GM12875 (cell line): ENCODE data around the gene APOB.

Experiments
- H3K4me3 ChIP-seq: one replicate; pipeline ENCODE4 v1.5.1; 2011; ENCODE audit warnings: low read depth, low read length, control low read depth
- TF ChIP-seq, protein P1 (sequence below): IDR thresholded peaks from 2 replicates; pipeline ENCODE4 v1.5.1; 2011; ENCODE audit warnings: low read depth, mild to moderate bottlenecking, control low read depth, inconsistent platforms, low read length, moderate library complexity, borderline replicate concordance; ENCODE audit not compliant: insufficient read depth

APOB gene

DNA sequence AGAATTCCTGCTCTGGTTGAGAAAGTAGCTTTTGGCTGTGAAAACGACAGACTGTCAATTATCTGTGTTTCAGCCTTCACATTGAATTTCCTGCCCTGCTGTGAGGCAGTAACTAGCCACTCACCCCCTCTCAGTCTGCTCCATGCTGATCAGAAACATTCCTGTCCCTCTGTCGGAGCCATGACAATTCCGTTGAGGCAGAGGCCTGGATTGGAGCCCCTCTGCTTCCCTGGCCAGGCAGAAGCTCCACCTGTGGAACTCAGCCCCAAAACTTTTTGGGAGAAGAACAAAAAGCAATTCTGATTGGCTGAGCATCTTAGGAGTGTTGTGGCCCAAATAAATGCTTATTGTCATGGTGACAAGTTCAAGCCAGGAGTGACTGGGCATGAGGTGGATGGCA is 60.0 kb downstream of the APOB start:
- H3K4me3 ChIP-seq = no peak overlapping the region
- TF ChIP-seq, protein P1, sequence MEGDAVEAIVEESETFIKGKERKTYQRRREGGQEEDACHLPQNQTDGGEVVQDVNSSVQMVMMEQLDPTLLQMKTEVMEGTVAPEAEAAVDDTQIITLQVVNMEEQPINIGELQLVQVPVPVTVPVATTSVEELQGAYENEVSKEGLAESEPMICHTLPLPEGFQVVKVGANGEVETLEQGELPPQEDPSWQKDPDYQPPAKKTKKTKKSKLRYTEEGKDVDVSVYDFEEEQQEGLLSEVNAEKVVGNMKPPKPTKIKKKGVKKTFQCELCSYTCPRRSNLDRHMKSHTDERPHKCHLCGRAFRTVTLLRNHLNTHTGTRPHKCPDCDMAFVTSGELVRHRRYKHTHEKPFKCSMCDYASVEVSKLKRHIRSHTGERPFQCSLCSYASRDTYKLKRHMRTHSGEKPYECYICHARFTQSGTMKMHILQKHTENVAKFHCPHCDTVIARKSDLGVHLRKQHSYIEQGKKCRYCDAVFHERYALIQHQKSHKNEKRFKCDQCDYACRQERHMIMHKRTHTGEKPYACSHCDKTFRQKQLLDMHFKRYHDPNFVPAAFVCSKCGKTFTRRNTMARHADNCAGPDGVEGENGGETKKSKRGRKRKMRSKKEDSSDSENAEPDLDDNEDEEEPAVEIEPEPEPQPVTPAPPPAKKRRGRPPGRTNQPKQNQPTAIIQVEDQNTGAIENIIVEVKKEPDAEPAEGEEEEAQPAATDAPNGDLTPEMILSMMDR = no peak

DNA sequence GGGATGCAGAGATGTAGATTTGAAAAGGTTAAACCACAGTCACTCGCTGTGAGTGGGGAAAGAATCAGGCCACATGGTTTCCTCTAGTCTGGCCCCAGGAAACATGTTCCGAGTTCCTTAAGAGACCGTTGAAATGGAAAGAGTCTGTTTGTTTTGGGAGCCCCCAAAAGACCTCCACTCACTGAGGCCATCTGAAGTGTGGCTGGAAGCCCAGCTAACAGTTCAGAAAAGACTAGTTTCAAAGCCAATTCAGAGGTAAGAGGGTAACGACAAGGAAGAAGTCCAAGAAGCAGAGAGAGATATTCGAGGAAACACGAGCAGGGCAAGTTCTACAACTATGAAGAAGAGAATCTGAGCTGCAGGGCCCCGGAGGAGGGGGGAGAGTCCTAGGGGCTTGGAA is 61.0 kb downstream of the APOB start:
- H3K4me3 ChIP-seq = no peak overlapping the region
- TF ChIP-seq, protein P1 = no peak

DNA sequence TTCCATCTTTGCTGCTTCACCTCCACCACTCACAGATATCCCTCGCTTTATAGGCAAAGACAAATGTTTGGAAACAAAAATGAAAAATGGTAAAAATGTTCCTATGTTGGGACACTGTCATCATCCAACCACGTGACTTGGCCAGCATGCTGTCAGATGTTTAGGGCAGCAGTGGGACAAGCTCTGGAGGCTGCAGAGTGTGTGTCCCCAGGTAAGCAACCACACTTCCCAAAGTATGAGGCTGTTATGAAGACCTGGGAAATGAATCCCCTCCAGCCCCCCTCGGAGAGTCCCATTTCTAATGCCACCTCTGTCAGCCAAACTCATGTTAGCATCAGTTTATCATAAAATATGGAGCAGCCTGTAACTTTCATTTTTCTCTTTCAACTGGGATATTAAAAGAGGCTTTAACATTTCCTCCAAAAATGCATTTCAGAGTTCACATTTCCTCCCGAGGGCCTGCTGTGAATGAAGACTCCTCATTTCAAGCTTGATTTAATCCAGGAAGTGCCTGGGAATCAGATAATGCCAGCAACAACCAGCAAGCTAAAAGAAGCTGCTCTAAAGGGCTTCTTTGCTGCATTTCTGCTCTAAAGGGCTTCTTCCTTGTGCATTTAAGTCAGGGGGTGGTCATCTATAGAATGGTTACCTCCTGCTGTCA is 66.2 kb downstream of the APOB start:
- TF ChIP-seq, protein P1 = no peak
- no peak overlapping the region for H3K4me3 ChIP-seq

DNA sequence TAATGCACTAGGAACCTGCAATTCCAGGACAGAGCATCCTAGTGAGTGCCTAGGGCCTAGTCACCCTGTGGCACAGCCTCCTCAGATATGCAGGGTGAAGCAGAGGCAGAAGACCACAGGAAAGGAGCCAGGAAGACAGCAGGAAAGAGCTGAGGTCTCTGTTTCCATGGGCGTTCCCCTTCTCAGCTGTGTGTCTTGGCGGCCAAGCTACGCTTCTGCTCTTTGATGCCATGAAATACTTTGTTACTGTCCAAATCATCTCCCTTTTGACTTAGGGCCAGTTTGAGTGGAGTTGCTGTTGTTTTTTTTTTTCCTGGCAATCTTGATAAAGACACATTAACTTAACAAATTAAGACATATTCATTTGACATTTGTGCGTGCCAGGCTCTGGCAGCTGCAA is 67.3 kb downstream of the APOB start:
- TF ChIP-seq, protein P1 = no peak

DNA sequence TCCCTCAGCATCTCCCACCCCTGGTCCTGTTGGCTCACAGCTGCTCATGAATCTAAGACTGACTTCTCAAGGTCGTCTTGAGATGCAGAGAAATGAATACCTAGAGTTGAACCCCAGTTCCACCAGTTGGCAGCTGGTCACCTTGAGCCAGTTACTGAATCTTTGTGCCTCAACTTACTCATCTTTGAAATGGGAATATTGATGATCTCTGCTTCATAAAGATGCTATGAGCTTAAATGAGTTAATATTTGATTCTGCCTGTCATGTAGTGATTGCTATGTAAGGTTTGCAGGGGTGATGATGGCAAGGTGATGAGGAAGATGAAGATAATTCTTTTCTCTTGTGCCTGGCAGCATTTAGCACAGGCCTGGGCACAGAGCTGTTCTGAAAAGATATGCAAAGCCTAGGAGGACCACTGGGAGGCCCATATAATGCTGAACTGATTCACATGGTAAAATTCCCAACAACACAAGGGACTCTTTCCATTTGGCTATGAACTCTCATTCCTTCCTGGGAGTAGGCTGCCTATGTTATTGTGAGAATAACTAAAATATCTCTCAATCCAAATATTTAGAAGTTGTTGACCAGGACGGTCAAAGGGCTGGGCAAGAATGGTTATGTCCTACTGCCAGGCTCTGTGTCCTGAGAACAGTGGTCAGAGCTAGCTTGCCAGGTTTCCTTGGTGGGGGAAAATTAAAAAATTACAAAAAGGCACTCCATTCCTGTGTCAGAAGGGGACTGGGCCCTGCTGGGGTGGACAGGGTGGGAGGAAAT is 70.9 kb downstream of the APOB start:
- TF ChIP-seq, protein P1 = no peak
- no peak overlapping the region for H3K4me3 ChIP-seq

More for the DNA sequence above, 67.3 kb downstream of the APOB start:
- H3K4me3 ChIP-seq = no peak overlapping the region

DNA sequence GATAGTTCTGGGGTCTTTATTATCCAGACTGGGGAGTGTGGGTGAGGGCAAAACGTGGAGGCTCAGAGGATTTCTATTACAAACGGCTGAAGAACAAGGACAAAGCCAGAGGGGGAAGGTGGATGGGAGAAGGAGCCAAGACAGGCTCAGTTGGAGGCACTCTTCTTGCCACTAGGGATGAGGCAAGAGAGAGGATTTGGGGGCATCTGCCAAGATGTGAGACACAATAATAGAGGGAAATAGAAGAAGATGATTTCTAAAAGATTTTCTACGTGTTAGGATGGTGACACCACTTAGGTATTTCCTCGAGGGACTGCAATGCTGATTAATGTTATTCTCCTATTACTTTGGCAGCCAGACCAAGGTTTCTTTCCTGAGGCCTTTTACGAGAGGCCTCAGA is 71.8 kb downstream of the APOB start:
- TF ChIP-seq, protein P1 = no peak
- H3K4me3 ChIP-seq = no peak overlapping the region

DNA sequence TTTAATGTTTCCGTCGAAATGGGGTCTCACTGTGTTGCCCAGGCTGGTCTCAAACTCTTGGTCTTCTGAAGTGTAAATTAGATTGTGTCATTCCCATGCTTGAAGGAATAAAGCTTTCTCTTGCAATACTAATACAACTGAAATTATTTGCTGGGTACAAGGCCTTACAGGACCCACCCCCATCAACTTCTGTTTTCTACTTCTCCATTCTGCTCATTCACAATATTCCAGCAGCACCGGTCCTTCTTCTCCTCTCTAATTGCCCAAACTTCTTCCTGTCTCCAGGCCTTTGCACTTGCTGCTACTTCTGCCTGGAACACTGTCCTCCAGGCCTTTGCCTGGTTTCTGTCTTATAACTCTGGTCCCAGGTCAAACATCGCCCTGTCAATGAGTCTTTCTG is 73.8 kb downstream of the APOB start:
- H3K4me3 ChIP-seq = no peak overlapping the region
- TF ChIP-seq, protein P1 = no peak
